NCI-H1048 (cell line): ENCODE data around the gene MYO18B.
"Not testable (repeated sequence)": the region's sequence is repeated elsewhere in the genome, so short reads cannot be mapped to it uniquely, and the experiment has no call there.

Experiments
- DNase-seq: peaks from one replicate; lab custom pipeline; 2025; lab: John Stamatoyannopoulos, UW

The MYO18B gene

GRCh38 chr22:25741692-25742626, at the start of gene MYO18B:
TSS of gene MYO18B (plus strand) at chr22:25742188. CDS start at chr22:25761093, 18,905 bp downstream.
- DNase-seq = no peak

DNA sequence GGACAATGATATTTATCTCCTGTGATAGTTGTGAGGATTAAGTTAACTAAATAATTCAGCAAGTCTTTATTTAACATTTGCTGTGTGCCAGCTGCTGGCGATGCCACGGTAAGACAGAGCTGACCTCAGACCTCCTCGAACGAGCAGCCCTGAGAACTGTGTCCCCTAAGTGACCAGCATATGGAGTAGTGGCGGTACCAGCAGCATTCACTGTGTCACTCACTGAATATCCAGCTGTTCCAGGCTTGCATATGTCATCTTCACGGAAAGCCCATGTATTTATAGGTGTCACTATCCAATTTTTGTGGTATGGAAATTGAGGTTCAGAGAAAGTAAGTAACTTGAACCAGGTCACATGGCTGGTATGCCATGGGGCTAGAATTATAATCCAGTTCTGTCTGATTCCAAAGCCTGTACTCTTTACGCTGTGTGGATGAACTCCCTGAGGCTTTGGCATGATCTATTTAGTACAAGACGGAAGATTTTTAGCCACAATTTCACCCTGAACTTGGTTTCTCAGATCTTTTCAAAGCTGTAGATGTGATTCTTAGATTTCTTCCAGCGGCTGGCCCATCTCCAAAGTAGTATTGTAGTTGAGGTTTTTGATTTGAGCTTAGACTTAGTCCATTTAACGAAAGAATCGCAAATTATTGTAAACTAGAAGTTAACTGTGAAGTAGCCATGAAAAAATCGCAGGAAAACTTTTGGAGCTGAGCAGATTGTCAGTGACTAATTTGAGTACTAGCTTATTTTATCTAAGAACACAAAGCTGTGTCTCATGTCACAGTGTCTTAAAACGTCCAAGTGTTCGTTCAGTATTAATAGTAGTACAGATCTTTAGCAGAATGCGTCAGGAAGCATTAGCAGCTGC, 49.4 kb upstream of the MYO18B start:
- DNase-seq = no peak

GRCh38 chr22:25693268-25693565, 48.8 kb upstream of the MYO18B start:
- no peak for DNase-seq

GRCh38 chr22:25694196-25694907, 47.6 kb upstream of the MYO18B start:
- no peak for DNase-seq

DNA sequence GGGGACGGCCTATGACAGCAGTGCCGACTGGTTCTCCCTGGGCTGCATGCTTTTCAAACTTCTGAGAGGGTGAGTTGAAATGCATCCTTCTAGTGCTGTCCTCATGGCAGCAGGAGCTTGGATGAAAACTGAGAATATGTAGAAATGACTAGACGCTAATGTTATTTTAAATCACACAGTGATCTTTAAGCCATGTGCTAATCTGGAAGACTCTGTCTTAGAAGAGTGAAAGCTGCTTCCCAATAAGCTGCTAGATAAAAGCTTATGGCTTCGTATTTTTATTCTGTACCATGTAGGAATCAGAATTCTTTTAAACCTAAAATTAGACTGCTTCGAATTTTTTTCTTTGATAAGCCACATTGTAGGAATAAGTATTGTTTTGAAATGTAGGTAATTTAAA, 46.8 kb upstream of the MYO18B start:
- no peak for DNase-seq

DNA sequence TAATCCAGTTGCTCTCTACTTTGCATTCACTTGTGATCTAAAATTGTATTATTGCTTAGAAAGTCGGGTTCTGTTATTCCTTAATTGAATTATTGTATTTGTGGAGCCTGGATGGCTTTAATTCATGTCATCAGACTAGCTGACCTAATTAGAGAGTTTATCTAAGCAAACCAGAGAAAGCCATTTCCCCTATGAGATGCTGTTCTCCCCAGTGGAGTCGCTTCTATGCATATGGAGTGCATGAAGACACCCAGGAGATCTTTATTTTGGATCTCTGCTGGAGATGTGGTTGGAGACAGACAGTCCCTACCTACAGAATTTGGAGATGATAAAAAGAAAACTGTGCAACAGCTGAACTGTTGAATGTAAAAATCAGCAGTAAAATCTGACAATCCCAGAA, 45.2 kb upstream of the MYO18B start:
- DNase-seq = no peak

- no peak for DNase-seq
Observed at GRCh38 chr22:25697181-25697664, 44.8 kb upstream of the MYO18B start.

GRCh38 chr22:25697978-25698377, 44.0 kb upstream of the MYO18B start:
- DNase-seq = no peak

DNA sequence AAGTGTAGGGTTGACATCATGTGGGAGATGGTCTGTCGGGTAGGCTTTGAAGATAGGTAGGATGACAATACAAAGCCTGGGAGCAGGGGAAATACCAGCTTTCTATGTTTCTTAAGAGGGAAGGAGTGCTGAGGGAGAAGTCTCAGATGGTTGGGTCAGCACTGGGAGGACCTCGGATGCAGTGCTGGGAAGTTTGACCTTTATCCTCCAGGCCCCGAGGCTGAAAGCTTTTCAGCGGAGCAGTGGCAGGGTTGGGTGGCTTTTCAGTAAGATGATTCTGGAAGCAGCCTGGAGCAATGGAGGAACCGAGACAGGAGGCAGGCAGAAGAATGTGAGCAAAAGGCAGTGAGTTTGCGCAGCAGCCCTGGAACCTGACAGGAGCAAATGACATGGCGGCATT, 43.5 kb upstream of the MYO18B start:
- no peak for DNase-seq

DNA sequence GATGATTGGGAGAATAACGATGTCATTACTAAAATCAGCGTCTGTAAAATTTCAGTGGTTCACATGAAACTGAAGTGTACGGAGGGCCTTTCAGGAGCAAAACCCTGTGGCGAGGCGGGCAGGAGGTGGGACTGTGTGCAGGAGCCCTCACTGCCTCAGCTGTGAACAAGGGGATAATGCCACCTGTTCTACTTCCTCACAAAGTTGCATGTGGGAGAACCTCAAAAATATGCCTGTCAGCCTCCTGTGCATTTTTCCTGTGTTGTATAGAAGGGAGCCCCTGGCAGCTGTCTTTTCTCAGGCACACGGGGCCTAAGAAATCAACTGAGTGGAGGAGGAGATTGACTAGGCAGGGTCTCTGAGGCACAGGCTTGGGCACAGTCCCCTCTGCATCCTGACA, 43.0 kb upstream of the MYO18B start:
- DNase-seq = no peak

GRCh38 chr22:25701056-25701780, 40.8 kb upstream of the MYO18B start:
- no peak for DNase-seq

DNA sequence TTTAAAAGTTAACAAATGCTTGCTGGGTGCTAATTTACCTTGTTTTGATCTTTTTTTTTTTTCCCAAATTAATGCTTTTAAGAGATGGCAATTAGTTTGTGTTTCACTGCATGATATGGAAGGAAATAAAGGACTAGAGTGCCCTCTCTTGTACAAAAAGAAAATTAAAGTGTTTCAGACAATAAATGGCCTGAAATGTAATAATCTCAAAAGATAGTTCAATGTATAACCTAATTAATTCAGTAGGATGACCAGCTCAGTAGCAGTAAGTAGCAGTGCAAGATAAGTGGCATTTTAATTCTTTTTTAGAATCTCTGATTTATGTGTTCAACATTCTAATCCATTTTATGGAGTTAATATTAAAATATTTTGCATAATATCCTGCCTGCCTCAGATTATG, 39.9 kb upstream of the MYO18B start:
- no peak for DNase-seq

DNA sequence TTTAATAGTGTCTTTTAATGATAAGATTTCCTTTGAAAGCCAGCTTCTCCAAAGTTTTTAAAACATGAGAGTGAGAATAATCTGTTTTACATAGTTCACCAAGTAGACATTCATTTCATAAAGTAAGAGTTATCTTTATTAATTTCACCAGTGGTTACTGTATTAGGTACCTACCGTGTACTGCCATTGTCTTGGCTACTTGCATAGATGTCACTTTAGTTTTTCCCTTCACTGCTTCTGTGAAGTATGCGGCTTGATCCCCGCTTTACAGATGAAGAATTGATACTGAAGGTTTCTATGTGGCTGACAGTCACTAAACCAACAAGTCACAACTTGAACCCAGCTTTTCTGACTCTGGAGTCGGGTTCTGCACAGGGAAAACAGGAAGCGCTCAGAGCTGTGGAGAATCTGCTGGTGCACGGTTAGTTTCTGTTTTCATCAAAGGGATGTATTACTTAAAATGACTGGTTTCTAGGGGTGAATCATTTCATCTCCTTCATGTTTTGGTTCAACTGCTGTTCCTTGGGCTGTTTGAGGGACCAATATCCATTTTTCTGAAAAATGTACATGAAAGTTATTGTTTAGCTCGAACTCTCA, 39.3 kb upstream of the MYO18B start:
- no peak for DNase-seq

DNA sequence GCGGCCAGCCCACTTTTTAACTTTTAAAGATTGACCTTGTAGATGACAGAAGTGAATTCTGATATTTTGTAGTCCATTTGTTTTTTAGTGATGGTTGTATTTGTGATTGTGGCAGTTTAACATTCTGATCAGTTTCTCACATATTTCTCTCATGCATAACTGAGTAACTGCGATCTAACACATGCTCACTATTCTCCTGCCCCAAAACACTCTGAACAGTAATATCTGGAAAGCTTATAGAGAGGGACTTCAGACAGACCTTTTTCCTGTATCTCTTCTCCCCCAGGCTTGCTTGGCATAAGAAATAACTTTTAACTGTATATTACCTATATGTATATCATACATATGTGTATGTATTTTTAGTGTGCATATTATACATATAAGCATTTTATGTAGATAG, 37.3 kb upstream of the MYO18B start:
- DNase-seq = no peak

- DNase-seq = no peak
Observed at GRCh38 chr22:25706197-25706596, 35.8 kb upstream of the MYO18B start.

DNA sequence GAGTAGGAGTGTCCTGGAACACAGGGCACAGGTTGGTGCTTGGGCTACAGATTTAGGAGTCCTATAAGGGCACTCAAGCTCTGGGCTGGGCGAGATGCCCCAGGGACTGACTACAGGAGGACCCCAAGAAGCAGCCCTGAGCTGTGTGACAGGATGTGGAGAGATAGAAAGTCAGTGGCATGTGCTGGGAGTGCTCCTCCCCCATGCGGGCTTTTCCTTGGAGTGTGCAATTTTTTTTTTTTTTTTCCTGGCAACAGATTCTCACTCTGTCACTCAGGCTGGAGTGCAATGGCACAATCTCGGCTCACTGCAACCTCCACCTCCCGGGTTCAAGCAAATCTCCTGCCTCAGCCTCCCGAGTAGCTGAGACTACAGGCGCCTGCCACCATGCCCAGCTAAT, 33.6 kb upstream of the MYO18B start:
- not testable (repeated sequence) for DNase-seq

DNA sequence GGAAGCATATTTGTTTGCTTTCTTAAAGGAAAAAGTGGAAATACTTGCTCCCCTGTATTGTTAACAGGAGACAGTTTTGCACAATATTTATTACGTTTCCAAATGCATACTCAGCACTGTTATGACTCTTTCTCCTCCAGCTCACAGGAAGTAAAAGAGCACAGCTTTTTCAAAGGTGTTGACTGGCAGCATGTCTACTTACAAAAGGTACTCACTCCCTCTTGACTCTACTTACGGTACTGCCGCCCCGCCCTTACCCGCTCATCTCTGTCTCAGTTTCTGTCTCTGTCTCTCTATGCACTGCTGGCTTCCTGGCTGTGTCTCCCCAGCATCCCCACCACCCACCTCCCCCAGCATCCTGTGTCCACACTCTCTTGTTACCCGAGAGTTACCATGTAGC, 32.2 kb upstream of the MYO18B start:
- DNase-seq = no peak

DNA sequence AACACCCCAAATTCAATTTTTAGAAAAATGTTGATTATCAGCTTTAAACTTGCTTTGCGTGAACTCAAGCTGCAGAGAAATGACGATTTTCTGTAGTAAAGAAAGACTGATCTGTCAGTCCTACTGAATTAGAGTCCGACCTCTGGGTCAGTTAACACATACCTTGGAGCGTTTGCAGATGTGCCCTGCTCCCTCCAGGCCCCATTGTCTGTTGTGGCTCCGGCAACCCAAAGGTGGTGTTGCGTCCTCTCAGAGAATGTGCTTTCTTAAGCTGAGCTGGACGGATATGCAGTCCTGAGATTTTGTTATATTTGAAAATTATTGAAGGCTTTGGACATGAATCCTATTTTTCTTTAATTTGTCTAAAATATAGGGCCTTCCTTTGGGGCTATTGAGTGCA, 31.5 kb upstream of the MYO18B start:
- no peak for DNase-seq

DNA sequence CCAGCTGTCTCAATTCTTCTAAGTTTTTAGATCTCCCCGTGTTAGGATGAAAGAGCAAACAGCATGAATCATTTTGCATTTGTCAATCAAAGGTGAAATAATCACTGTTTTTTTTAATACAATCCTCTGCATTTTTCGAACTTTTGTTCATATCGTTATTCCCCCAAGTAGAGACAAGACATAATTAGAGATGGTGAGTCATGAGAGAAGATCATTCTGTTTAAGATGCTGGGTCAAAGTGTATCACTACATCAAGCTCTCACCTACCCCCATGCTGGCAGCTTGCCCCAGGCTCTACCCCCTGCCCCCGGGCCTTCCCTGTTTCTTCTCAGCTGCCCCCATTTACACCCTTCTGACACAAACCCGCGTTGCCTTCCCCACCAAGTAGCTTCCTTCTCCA, 30.5 kb upstream of the MYO18B start:
- DNase-seq = no peak

- no peak for DNase-seq
Observed at GRCh38 chr22:25712661-25713400, 29.2 kb upstream of the MYO18B start.

GRCh38 chr22:25714070-25714469, 27.9 kb upstream of the MYO18B start:
- DNase-seq = no peak
